Suppressor macrophage (primary cell): Measurements from ENCODE around the gene CTU1.

Experiments used
- DNase-seq, 4 experiments: peaks; one replicate each; pipeline ENCODE4 v3.0.0-alpha.2; 2020 to 2022

The CTU1 gene

DNA sequence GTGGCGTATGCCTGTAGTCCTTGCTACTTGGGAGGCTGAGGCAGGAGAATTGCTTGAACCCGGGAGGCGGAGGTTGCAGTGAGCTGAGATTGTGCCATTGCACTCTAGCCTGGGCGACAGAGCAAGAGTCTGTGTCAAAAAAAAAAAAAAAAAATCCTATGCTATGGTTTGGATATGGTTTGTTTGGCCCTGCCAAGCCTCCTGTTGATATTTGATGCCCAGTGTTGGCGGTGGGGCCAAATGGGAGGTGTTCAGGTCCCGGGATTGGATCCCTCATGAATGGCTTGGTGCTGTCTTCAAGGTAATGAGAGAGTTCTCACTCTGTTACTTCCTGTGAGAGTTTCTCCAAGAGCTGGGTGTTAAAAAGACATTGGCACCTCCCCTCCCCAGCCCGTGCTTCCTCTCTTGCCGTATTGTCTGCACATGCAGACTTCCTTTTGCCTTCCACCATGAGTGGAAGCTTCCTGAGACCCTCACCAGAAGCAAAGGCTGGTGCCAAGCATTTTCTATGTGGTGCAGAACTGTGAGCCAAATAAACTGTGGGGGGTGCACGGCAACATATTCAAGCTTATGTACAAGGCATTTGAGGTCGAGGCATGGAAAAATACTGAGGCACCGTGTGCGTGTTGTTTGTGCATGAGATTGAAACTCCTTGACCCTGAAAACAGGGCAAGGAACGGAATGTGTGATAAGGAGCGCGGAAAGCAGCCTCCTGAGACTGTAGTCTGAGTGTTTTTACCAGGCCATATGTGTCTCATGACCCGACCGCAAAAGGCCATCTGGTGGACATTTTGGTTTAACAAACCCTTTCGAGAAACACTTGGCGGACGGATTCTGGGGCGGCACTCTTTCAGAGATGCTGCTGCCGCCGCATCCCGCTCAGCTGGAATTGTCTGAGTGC is 23.8 kb upstream of the CTU1 start:
- DNase-seq = peak; percentile 68 to 90 (median 80)

DNA sequence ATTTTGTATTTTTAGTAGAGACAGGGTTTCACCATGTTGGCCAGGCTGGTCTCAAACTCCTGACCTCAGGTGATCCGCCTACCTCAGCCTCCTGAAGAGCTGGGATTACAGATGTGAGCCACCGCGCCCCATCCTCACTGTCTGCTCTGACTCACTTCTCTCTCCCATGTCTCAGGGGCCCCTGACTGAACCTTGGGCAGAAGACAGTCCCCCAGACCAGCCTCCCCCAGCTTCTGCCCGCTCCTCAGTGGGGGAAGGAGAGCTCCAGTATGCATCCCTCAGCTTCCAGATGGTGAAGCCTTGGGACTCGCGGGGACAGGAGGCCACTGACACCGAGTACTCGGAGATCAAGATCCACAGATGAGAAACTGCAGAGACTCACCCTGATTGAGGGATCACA is 21.5 kb upstream of the CTU1 start:
- DNase-seq = no peak

DNA sequence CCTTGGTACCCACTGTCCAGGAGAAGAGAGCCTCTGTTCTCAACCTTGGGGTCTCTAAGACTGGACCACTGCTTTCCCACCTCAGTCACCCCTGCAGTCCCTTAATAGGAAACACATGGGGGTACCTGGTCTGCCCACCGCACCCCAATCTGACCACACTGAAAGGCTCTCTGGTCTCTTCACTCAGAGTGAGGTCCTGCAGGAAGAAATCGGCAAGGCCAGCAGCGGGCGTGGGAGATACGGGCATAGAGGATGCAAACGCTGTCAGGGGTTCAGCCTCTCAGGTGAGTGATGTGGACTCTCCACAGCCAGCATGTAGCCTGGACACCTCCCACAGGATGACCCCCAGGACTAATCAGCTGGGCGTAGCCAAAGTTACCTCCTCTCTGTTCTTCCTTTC is 20.0 kb upstream of the CTU1 start:
- DNase-seq = no peak

DNA sequence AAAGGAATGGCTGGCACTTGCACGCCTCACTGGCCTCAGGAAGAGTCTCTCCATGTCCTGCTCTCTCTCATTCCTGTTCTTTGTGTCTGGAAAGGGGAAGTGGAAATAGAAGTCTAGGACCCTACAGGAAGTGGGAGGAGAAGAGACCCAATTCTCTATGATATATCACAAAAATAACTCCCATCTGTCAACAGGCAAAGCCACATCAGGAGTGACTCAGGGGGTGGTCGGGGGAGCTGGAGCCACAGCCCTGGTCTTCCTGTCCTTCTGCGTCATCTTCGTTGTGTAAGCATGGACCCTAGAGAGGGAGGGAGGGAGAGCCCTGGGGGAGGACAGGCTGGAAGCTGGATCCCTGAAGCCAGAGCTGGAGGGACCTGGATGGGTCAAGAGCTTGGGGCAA is 19.5 kb upstream of the CTU1 start:
- peak; percentile 89 to 97 (median 92) for DNase-seq

DNA sequence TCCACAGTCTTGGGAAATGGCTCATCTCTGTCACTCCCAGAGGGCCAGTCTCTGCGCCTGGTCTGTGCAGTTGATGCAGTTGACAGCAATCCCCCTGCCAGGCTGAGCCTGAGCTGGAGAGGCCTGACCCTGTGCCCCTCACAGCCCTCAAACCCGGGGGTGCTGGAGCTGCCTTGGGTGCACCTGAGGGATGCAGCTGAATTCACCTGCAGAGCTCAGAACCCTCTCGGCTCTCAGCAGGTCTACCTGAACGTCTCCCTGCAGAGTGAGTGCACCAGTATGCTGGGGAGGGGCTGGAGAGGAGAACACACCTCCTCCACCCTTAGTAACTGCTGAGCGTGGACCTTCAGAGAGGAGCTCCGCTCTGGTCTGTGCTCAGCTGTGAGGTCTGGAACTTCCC is 18.8 kb upstream of the CTU1 start:
- DNase-seq = peak in 2 of 4 experiments; percentile 45 to 48

DNA sequence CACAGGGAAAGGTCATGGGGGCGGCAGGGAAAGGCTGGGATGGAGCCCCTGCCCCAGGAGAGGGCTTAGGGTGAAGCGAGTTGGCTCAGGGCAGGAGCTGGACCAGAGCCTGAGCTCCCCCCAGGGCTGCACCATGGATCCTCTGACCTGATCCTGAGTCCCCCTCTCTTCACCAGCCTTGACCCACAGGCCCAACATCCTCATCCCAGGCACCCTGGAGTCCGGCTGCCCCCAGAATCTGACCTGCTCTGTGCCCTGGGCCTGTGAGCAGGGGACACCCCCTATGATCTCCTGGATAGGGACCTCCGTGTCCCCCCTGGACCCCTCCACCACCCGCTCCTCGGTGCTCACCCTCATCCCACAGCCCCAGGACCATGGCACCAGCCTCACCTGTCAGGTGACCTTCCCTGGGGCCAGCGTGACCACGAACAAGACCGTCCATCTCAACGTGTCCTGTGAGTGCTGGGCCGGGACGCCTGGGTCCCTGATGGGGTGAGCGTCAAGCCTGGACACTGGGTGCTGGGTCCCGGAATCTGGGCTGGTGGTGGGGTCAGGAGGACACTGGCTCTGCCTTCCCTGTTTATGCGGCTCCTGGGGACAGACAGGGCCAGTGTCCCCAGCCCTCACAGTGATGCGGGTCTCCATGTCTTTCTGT is 17.3 kb upstream of the CTU1 start:
- no peak for DNase-seq

DNA sequence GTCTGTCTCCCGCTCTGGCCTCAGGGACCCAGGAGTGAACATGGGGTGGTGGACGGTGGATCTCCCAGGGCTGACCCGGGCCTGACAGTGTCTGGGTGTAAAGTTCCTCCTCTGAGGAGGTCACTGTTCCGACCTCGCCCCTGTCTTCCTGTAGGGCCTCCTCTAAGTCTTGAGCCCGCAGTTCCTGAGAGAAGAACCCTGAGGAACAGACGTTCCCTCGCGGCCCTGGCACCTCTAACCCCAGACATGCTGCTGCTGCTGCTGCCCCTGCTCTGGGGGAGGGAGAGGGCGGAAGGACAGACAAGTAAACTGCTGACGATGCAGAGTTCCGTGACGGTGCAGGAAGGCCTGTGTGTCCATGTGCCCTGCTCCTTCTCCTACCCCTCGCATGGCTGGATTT is 16.5 kb upstream of the CTU1 start, which contains the start of gene SIGLEC9:
TSS of gene SIGLEC9 (plus strand) at position 178 of the 400 bp plus-strand sequence. CDS start at position 247, 69 bp downstream.
- peak; percentile 85 to 93 (median 92) for DNase-seq

DNA sequence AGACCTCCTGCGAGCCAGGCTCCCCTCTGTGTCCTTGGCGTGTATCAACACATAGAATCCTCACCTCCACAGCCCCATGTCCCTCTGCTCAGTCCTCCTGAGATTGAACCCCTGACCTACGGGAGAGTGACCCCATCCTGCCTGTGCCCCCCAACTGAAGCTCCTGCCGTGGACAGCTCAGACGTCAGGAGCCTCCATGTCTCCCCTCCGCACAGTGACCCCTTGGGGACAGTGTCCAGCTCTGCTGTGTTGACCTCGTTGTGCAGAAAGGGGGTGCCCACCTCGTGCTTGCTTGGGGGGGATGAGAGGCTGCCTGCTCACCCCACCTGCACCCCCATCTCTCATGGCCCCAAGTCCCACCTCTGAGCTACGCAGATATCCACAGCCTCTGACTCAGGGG is 16.0 kb upstream of the CTU1 start:
- DNase-seq = no peak

DNA sequence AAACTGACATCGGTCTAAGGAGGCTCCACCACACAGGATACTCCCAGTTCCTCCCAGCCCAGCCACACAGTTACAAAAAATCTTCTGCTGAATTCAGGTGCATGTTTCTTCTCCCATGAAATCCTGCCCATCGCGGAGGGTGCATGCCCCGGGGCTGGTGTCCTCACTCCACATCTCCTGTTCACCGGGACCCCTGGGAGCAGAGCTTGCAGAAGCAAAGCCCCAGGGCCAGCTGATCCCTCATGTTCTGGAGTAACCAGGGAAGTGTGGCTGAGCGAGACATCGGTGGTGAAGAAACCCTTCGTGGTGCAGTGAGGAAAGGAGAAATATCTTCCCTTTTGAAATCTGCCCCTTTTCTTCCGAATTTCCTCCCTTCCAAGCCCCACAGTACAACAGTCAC is 15.6 kb upstream of the CTU1 start:
- DNase-seq = peak; percentile 55 to 76 (median 68)

DNA sequence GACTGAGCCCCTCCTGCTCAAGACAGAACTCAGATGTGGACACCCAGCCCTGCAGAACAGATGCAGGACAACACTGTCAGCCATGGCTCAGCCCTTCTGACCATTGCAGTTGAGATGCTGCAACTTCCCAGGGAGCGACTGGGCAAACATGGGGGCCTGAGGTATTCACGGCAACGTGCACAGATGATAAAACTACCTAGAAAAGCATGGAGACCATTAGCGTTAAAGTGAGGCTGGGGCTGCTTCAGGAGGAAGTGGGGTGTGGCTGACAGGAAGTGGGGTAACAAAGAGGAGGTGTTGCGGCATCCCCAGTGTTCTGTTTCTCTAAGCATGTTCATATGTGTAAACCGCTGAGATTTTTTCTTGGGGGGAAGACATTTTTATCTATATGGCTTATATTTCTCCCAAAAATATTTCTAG is 15.2 kb upstream of the CTU1 start:
- DNase-seq = peak; percentile 77 to 92 (median 87)

DNA sequence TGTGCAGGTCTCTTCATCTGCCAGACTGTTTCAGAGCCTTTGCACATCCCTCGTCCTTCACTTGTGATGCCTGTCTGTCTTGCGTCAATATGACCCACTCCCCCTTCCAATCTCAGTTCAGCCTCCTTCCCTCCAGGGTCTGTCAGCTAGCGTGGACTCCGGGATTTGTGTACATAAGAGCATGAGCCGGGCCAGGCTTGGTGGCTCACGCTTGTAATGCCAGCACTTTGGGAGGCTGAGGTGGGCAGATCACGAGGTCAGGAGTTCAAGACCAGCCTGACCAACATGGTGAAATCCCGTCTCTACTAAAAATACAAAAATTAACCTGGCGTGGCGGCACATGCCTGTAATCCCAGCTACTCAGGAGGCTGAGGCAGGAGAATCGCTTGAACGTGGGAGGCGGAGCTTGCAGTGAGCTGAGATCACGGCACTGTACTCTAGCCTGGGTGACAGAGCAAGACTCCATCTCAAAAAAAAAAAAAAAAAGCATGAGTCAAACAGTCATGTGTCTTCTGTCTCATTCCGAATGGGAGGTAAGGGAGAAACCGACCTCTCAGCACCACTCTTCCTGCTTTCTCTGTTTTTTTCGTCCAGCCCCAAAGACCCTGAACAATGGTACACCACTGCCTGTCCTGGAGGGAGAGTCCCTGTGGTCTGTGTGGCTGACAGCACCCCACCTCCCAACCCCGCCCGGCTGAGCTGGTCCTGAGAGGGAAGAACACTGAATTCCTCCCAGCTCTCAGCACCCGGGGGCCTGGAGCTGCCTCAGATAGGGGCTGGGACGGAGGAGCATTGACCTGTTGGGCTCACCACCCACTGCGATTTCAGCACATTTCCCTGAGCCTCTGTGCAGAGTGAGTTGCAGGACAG is 14.1 kb upstream of the CTU1 start:
- peak; percentile 73 to 92 (median 88) for DNase-seq

DNA sequence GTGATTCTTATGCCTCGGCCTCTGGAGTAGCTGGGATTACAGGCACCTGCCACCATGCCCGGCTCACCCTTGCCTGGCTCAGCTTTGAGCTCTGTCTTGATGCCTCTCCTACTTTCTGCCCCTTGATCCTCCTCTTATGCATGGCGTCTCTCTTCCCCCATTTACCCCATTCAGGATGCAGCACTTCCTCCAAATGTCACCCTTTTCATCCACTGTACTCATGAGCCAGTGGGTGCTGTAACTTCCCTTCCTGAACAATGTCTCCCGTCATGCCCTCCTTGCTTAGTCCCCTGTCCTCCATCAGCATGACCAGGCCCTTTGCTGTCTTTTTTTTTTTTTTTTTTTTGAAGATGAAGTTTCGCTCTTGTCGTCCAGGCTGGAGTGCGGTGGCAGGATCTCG is 13.0 kb upstream of the CTU1 start:
- peak; percentile 71 to 89 (median 82) for DNase-seq

DNA sequence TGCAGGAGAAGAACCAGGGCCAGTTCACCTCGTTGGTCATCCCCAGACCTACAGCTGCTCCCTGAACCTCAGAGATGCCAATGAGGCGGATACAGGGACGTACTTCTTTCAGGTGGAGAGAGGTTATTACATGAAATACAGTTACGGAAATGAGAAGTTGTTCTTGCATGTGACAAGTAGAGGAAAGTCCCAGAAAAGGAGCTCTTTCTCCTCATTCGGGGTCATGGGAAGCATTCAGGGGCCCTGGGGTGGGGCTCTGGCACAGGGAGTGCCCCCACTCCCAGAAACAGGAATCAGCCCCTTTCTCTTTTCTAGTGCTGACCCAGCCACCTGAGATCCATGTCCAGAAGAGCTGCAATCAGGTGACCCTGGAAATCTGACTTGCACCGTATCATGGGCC is 12.0 kb upstream of the CTU1 start:
- DNase-seq = peak in 3 of 4 experiments; percentile 50 to 66 (median 54)

DNA sequence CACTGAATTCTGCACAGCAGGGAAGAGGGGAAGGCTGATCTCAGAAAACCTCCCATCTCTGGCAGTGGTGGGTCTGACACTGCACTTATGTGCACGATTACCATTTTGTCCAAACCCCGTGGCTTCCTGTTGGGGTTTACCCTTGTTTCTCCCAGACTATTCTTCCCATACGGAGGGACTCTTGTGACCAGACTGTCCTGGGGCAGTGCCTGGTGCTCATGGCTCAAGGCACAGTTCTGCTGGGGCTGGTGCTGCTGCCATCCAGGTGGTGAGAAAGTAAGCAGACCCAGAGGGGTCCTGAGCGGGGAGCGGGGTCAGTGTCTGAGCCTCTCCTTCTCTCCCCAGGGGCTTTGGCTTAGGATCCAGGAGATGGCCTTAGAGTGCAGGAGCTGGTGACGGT is 11.4 kb upstream of the CTU1 start:
- peak; percentile 71 to 85 (median 80) for DNase-seq

DNA sequence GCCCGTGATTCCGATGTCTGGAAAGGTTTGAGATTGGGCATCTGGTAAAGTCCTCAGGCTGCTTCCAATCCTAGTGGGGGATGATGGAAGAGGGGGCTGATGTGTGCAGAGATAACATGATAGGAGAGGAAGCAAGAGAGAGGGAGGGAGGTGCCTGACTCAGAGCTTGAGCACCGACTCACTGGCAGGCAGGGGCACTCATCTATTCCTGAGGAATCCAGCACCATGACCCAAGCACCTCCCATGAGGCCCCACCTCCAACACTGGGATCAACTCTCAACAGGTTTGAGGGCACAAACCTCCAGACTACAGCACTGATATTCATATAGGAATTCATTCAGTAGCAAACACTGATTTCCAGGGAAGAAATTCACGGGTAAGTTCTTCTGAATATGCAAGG is 10.9 kb upstream of the CTU1 start:
- DNase-seq = no peak

DNA sequence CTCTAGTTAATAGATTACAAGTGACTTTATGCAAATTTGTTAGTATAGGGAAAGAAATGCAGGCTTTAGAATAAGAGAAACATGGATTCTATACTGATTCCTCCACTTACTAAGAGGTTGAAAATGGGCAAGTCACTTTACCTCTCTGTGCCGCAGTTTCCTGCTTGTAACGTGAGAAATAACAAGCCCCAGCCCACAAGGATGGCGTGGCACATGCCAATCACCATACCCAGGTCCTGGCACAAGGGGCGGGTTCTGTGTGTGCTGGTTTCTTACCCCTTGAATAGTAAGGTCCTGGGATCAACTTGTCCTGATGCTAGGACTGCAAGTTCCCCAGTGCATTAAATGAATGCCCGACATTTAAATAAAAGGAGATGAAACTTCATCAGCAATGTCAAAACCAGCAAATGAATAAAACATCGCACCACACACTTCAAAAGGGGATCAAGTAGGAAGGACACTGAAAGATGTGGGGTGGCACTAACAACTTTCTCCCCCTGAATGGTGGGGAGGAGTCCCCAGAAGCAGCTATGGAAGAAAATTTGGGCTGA is 8.6 kb upstream of the CTU1 start:
- DNase-seq = no peak

DNA sequence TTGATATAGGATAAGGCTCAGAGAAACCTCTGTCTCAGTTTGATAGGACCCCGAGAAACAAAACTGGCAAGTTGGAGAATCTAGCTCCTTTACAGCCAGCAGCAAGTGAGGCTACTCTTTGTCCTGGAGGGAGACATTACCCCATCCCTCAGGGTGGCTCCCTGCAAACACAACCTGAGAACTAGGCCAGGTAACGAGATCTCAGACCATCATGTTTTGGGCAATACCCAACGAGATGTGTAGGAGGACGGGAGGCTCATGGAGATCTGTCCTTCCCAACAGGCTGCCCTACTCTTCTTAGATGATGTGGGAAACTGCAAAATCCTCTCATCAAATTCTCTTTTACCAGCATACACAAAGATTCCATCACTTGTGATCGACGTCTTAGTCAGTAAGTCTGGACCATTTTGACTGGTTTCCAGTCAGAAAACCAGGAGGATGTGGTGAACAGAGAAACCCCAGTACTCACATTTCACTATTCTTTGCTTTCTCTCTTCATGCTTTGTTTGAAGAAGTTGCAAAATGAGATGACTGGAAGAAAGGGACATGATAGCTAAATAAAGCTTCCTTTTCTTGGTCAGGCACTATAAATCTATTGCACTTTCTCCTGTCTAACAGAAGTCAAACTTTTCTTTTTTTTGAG is 6.0 kb upstream of the CTU1 start:
- DNase-seq = peak in 3 of 4 experiments; percentile 39 to 73 (median 66)

DNA sequence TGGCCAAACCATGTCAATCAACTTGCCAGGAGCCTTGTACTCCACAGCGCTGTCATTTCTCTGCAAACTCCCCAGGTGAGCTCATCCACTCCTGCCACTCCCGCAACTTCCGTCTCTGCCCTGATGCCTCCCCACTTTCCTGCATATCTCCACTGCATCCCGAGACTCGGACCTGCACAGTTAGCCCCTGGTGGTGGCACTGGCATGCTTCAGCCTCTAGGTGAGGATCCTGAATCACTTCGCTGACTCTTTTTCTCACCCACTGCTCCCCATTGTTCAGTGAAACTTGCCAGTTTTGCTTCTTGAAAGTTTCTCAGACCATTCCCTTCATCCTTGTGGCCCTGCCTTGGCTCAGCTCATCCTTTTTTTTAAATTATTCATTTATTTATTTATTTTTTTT is 3.4 kb upstream of the CTU1 start:
- peak in 3 of 4 experiments; percentile 17 to 30 (median 23) for DNase-seq

DNA sequence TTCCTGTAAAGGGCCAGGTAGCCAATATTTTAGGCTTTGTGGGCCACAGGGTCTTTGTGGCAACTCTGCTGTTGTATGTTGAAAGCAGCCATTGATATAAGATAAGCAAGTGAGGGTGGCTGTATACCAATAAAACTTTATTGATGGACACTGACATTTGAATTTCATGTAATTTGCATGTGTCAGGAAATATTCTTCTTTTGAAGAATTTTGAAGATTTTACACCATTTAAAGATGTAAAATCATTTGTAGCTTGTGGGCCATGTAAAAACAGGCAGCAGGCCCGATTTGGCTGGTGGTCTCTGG is 2.4 kb upstream of the CTU1 start:
- DNase-seq = no peak

DNA sequence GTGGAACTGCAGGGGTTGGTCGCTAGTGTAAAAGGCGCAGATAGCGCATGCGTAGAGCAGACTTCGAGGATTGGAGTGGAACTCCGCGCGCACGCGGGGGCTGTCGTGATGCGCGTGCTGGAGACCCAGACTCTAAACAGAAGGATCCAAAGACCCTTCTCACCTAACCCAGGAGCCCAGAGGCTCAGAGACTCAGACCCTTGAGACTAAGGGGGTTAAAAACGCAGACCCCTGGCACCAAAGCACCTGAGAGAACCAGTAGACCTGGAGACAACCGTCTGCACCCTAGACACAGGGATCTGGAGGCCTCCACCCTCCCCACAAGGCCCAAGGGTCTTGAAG is 567 bp upstream of the CTU1 start:
- no peak for DNase-seq

DNA sequence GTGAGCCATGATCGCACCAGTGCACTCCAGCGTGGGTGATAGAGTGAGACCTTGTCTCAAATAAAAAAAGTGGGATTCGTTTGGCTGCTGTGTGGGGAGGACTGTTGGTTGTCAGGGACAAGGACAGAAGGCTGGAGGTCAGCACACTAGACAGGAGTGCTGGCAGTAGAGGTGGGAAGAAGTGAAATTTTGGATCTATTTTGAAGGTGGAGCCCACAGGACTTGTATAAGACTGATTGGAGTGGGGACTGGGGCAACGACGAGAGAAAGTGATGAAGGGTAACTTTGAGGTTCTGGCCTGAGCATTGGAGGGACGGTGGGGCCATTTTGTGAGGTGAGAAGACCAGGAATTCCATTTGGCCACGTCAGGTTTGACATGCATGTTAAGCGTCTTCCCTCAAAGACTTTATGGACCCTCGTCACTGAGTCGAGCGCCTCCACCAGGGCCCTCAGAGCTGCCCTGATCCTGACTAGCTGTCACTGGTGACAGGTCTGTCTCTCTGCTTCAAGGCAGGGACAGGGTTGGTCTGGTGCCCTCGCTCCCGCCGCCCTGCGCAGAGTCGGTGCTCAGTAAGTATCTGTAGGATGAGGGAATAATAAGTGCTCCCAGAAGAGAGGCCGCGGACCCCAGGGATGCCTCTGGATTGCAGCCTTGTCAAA is 673 bp downstream of the CTU1 start:
- peak in 1 of 4 experiments; percentile 22 for DNase-seq

DNA sequence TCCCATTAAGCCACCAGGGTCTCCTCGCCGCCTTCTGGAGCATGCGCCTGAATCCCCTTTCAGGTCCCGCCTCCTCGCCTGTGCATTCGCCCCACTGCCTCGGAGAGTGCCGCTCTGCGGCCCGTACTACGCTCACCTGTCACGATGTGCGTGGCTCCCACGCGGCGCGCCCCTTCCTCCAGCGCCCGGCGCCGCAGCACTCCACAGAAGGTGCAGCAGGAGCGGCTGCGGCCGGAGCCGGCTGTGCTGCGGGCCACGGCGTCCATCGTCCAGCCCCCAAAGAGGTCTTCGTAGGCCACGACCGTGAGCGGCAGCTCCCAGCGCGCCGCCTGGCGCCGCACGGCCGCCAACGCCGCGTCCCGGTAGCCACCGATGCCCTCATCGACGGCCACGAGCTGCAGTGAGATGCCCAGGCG is 4.3 kb downstream of the CTU1 start:
- no peak for DNase-seq
